Right ventricle myocardium inferior (tissue), 1 donor: ENCODE data around the gene RPS6KA1. TPM values are rescaled to one million over a fixed set of nuclear protein-coding genes. Genes with fewer than 3 reads are reported as not detected.

Experiments
- ATAC-seq: fragments of 200-7000 bp; cut with Tn5 transposase; one replicate; pipeline ENCODE4 v1.9.1; 2020; ENCODE audit warnings: mild to moderate bottlenecking, moderate library complexity
- DNase-seq: peaks from one replicate; pipeline ENCODE4 v3.0.0; 2021; ENCODE audit errors: missing footprints
- intact Hi-C: fragments of 100-400 bp; cut with DNase I; formaldehyde crosslinking; loops from one replicate; pipeline ENCODE4 v1.11.0; 2022
- total RNA-seq: library from RNA; stranded (reverse); fragmentation: NEBNext Ultra II Directional; extraction: Animal tissue kit (Norgen Biotek cat#: 25700); gene quantifications from one replicate; pipeline ENCODE4 v1.2.1, GENCODE V29; 2021
- donor health status: DM: no; HTN: yes; CAD: no; lungs with severe emphysema.

Gene RPS6KA1
- total RNA-seq, 1 donor from 2014 or later, result 6.9 TPM

- intact Hi-C loops, result no loop called here
- no peak for DNase-seq
- ATAC-seq, result no peak
Measured at GRCh38 chr1:26530410-26530894, 891 bp downstream of the RPS6KA1 start.

- intact Hi-C loops, result no loop called here
- DNase-seq, result no peak
- peak; percentile 15 for ATAC-seq
Measured at GRCh38 chr1:26530895-26531598, 1.5 kb downstream of the RPS6KA1 start.

- intact Hi-C loops, result no loop called here
- ATAC-seq (no peak), DNase-seq (no peak)
Measured at GRCh38 chr1:26531651-26532131, 2.1 kb downstream of the RPS6KA1 start.

- DNase-seq (no peak), ATAC-seq (no peak)
- intact Hi-C loops, result no loop called here
Measured at GRCh38 chr1:26533951-26534509, 4.5 kb downstream of the RPS6KA1 start.

GRCh38 chr1:26535201-26535600, 5.6 kb downstream of the RPS6KA1 start:
- no peak for DNase-seq
- intact Hi-C loops, result no loop called here

GRCh38 chr1:26536081-26536480, 6.5 kb downstream of the RPS6KA1 start:
- DNase-seq (no peak), ATAC-seq (no peak)
- intact Hi-C loops, result no loop called here

More at GRCh38 chr1:26535201-26535600, 5.6 kb downstream of the RPS6KA1 start:
- ATAC-seq, result no peak

- intact Hi-C loops, result no loop called here
- ATAC-seq (no peak), DNase-seq (no peak)
Measured at GRCh38 chr1:26536521-26536920, 7.0 kb downstream of the RPS6KA1 start.

GRCh38 chr1:26537951-26538352, 8.4 kb downstream of the RPS6KA1 start:
- DNase-seq (no peak), ATAC-seq (no peak)
- intact Hi-C loops, result no loop called here

GRCh38 chr1:26538480-26539412, 9.2 kb downstream of the RPS6KA1 start:
- DNase-seq, result no peak
- intact Hi-C loops, result no loop called here
- no peak for ATAC-seq

- no peak for DNase-seq
- ATAC-seq, result no peak
- intact Hi-C loops, result no loop called here
Measured at GRCh38 chr1:26539722-26540121, 10.2 kb downstream of the RPS6KA1 start.

GRCh38 chr1:26540351-26540750, 10.8 kb downstream of the RPS6KA1 start:
- ATAC-seq (no peak), DNase-seq (no peak)
- intact Hi-C loops, result no loop called here

- intact Hi-C loops, result no loop called here
- no peak for ATAC-seq
- DNase-seq, result no peak
Measured at GRCh38 chr1:26541431-26541815, 11.9 kb downstream of the RPS6KA1 start.

- ATAC-seq, result peak; percentile 87
- peak; percentile 94 for DNase-seq
Measured at GRCh38 chr1:26541816-26542711, 12.5 kb downstream of the RPS6KA1 start.

GRCh38 chr1:26542771-26543451, 13.3 kb downstream of the RPS6KA1 start:
- ATAC-seq, result no peak
- intact Hi-C loops, result no loop called here
- no peak for DNase-seq

More at GRCh38 chr1:26541816-26542711, 12.5 kb downstream of the RPS6KA1 start:
- intact Hi-C loops, result no loop called here

- DNase-seq (no peak), ATAC-seq (no peak)
- intact Hi-C loops, result no loop called here
Measured at GRCh38 chr1:26543462-26543861, 13.9 kb downstream of the RPS6KA1 start.

- intact Hi-C loops, result no loop called here
- DNase-seq (no peak), ATAC-seq (no peak)
Measured at GRCh38 chr1:26544126-26544525, 14.6 kb downstream of the RPS6KA1 start.

- ATAC-seq (no peak), DNase-seq (no peak)
- intact Hi-C loops, result no loop called here
Measured at GRCh38 chr1:26545969-26546323, 16.4 kb downstream of the RPS6KA1 start.

GRCh38 chr1:26546375-26546774, 16.8 kb downstream of the RPS6KA1 start:
- no peak for ATAC-seq
- intact Hi-C loops, result no loop called here
- no peak for DNase-seq
